GM19467 (cell line): ENCODE results near the gene EDDM13.
"Not testable (repeated sequence)": the region's sequence is repeated elsewhere in the genome, so short reads cannot be mapped to it uniquely, and the experiment has no call there.

Experiments used
- ATAC-seq: cut with Tn5 transposase; IDR thresholded peaks from one replicate; pipeline ENCODE4 v1.9.1; 2021; ENCODE audit warnings: mild to moderate bottlenecking, moderate library complexity; ENCODE audit not compliant: unreplicated experiment

Gene EDDM13

GRCh38 chr19:56294549-56294948 is 22.0 kb downstream of the EDDM13 start:
- ATAC-seq, result no peak

DNA sequence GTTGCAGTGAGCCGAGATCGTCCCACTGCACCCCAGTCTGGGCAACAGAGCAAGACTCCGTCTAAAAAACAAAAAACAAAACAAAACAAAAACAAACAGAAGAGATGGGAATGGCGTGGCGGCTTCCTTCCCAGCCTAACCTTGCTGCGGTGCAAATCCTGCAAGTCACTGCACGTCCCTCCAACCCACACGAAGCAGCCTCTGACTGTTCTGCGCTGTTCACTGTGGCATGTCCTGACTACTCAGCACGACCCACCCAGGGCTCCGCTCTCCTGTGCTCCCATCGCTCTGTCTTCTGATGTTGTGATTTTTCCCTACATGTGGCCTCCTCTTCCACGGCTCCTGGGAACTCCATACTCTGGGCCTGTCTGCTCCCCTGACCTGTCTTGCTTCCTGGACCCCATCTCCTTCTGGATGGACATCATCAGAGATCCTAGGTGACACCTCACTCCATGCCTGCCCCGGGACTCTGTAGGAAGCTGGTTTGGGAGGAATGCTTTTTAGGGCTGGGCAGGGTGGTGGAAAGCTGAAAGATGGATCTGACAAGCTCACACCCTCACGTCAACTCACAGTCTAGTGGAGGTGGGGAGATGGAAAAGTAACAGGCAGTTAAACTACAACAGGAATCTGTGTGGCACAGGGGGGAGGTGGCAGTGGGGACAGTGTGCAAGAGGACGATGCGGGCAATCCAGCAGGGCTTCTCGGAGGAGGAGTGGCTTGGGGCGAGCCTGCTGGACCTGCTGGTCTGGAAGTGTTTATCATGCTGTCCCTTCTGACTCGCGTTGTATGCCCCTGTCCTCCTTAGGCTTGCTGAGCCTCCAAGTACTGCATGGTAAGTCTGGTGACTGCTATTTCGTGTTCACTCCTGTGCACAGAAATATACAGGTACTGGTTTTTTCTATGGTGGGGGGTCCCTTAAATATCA is 23.2 kb downstream of the EDDM13 start:
- no peak for ATAC-seq

DNA sequence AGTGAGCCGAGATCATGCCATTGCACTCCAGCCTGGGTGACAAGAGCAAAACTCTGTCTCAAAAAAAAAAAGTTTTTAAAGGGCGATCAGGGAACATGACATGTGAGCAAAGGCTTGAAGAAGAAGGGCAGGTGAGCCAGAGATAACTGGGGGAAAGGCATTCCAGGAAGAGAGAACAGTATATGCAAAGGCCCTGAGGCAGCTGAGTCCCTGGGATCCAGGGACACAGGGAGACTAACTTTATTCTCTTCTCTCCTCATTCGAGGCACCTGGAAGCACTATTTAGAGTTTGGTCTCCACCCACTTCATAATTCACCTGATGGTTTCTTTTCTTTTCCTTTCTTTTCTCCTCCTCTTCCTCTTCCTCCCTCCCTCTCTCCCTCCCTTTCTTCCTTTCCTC is 24.5 kb downstream of the EDDM13 start:
- ATAC-seq, result no peak

- no peak for ATAC-seq
Measured at GRCh38 chr19:56299688-56300087, 27.1 kb downstream of the EDDM13 start.

GRCh38 chr19:56301155-56301554 is 28.6 kb downstream of the EDDM13 start:
- no peak for ATAC-seq

DNA sequence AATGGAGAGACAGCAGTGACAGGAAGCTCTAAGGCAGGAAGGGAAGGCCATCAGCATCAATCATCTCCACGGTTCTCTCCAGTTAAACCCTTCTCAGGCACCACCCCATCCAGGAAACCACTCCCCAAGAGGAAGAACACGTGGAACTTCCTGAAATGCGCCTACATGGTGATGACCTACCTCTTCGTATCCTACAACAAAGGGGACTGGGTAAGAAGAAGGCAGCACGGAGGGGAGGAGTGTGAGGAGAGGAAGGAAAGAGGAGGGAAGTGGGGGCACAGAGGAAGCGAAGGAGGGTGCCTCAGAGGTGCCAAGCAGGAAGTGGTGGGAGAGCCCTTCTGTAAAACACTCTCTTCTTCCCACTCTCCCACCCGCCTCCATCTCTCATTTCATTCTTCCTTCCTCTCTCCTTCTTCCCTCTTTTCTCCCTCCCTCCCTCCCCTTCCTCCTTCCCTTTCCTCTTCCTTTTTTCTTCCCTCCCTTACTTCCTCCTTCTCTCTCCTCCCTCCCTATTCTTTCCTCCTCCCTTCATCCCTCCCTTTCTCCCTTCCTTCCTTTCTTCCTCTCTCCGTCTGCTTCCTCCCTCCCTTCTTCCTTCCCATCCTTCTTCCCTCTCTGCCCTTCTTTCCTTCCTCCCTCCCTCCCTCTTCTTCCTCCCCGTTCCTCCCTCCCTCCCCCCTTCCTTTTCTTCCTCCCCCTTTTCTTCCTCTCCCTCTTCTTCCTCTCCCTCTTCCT is 29.5 kb downstream of the EDDM13 start:
- no peak for ATAC-seq

GRCh38 chr19:56304243-56304642 is 31.7 kb downstream of the EDDM13 start:
- ATAC-seq, result no peak

- no peak for ATAC-seq
Measured at GRCh38 chr19:56306016-56306415, 33.5 kb downstream of the EDDM13 start.

GRCh38 chr19:56307062-56307461 is 34.5 kb downstream of the EDDM13 start:
- not testable (repeated sequence) for ATAC-seq

DNA sequence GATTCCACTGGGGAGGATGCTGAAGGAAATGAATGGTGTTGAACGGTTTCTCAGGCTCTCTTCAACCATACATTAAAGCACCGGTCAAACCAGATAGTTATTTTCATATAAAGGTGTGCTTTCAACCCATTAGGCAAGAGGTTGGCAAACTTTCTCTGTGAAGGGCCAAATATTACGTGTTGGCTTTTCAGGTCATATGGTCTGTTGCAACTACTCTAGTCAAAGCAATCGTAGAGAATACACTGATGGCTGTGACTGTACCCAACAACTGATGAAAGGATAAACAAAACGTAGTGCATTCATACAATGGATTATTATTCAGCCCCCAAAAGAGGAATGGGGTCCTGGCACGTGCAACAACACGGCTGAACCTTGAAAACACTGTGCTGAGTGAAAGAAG is 36.2 kb downstream of the EDDM13 start:
- ATAC-seq, result no peak

DNA sequence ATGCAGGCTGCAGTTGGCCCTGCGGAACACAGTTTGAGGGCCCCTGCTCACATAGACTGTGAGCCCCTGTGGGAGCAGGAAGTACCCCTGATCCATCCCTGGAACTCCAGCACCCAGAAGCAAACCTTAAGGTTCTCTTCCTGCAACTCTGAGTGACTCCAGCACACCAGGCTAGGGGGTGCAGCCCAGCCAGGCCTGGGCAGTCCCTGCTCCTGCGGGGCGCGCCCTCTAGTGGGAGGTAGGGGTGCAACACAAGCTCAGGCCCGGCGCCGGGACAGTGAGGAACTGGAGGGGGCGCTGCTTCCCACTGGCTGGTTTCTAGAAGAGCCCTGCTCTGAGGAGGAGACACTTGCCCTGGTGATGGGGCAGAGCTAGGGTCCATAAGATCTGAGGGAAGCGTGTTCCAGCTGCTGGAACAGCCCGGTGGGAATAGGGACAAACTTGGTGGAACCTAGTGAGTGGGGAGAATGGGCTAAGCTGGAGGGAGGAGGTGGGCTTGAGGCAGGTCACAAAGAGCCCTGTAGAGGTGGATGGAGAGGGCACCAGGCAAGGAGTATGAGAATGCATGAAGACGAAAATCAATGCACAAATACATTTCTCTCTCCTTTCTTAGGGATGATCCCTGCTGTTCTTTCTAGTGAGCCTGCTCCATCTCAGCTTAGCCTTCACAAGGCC is 37.1 kb downstream of the EDDM13 start:
- ATAC-seq, result no peak

- ATAC-seq, result no peak
Measured at GRCh38 chr19:56310462-56310861, 37.9 kb downstream of the EDDM13 start.

DNA sequence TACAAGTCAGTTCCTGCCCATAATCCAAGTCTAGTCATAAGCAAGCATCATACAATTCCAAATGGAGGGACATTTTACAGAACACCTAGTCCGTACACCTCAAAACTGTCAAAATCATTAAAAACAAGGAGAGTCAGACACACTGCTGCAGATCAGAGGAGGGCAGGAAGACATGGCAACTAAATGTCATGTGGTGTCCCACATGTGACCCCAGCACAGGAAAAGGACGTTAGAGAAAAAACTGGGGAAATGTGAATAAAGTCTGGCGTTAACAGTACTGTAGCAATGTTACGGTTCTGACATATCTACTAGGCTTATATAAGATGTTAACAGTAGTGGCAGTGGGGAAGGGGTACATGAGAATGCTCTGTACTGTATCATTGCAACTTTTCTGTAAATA is 39.8 kb downstream of the EDDM13 start:
- no peak for ATAC-seq

DNA sequence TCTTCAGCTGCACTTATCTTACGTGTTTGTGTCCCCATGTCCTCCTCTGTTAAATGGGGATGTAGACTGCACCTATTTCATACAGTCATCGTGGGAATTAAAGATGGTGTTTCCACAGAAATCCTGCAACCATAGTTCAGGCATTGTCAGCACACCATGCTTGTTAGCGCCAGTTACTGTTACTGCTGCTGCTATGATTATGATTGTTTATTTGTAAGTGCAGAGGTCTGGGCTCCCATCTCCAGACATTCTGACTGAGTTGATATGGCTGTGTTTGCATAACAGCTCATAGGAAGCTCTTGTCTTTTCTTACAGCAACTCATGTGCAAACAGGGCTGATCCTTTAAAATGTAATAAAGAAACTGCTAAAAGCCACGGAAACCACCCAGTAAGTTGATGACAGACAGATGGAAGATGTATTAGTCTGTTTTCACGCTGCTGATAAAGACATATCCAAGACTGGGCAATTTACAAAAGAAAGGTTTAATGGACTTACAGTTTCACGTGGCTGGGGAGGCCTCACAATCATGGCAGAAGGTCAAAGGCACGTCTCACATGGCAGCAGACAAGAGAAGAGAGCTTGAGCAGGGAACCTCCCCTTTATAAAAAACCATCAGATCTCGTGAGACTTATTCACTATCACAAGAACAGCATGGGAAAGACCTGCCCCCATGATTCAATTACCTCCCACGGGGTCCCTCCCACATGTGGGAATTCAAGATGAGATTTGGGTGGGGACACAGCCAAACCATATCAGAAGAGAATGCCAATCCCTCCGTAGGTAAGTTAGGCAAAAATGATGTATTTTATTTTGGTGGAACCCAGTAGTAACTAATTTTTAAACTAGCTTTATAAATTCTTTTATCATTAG is 40.5 kb downstream of the EDDM13 start:
- no peak for ATAC-seq

DNA sequence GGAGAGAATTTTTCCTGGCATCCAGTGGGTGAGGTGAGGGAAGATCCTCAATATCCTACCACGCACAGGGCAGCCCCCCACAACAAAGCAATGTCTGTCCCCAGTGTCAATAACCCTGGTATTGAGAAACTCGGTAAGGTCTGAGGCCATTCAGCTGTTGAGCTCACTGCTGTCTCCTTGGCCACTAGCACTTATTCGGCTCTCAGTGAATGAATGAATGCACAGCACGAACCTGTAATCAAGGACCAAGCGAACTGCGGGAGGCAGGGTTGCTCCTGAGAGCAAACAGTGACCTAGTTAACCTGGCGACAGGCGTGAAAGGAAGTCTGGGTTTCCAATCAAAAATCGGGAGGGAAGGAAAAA is 41.5 kb downstream of the EDDM13 start:
- ATAC-seq, result no peak

DNA sequence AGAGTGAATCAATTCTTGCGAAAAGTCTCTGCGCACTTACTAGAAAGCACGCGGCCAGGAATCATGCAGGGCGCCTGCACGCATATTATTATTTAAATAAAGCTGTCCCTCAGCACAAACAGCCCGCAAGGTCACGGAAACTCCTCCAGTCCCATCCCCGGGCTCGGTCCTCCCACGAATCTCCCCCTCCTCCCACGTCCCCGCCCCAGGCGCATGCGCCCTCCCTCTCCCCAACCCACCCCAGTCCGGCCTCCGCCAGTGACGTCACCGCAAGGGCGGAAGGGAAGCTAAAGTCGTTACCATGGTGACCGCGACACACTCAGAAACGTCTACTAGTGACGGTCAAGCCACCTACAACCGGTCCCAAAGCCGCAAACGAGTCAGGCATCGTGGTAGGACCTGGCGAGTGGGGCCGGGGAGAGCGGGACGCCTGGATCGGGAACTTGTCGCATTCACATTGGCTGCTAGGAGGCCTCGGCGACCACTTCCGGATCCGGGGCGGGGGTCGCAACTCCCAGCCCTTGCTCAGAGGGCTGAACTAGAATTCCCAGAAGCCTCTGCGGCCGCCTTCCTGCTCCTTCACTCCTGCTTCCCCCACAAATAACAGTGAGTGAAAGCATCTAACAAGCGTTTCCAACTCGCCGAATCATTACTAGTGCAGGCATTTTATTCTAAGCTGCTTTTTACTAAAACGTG is 42.0 kb downstream of the EDDM13 start, which contains the start of gene ZSCAN5A:
Gene ZSCAN5A, minus strand, starts transcription at position 459 of the 696 bp plus-strand sequence. CDS start 89,793 bp downstream, outside the sequence.
- ATAC-seq, result peak; percentile 78

GRCh38 chr19:56315077-56315828 is 42.7 kb downstream of the EDDM13 start:
- ATAC-seq, result peak; percentile 75

GRCh38 chr19:56316728-56317127 is 44.2 kb downstream of the EDDM13 start:
- no peak for ATAC-seq

- no peak for ATAC-seq
Measured at GRCh38 chr19:56317749-56318148, 45.2 kb downstream of the EDDM13 start.
